Spleen (tissue), 7 donors: ENCODE measurements around the gene ACOXL.

Experiments used
- POLR2A ChIP-seq, 3 donors: fragments of 450-650 bp; IDR thresholded peaks; one replicate each; pipeline ENCODE4 v1.5.1; 2017; ENCODE audit warnings: antibody characterized with exemption in 3 of 3, mild to moderate bottlenecking in 1 of 3
- POLR2AphosphoS5 ChIP-seq, 3 donors: sonication (generic); formaldehyde crosslinking; IDR thresholded peaks; one replicate each; pipeline ENCODE4 v1.5.1; 2017; ENCODE audit warnings: antibody characterized with exemption in 3 of 3
- TF ChIP-seq, protein P1 (sequence below), 11 experiments: fragments of 200-600 bp in 7 of 11; fragments of 450-650 bp in 4 of 11; sonication (generic) in 4 of 11; IDR thresholded peaks in 8 of 11; conservative IDR thresholded peaks in 3 of 11; 1 replicate in 7 of 11; 2 replicates in 4 of 11; pipeline versions ENCODE4 v1.4.0 to v1.8.0; 2016 to 2021; ENCODE audit warnings: antibody characterized with exemption in 11 of 11, inconsistent platforms in 4 of 11, mild to moderate bottlenecking in 1 of 11
- donor health status: DM: no; HTN: no; CAD: no; lungs with moderate emphysema.
- donor health status: DM: no; HTN: no; CAD: no.
- donor health status: DM: no; HTN: no; CAD: no.

DNA sequence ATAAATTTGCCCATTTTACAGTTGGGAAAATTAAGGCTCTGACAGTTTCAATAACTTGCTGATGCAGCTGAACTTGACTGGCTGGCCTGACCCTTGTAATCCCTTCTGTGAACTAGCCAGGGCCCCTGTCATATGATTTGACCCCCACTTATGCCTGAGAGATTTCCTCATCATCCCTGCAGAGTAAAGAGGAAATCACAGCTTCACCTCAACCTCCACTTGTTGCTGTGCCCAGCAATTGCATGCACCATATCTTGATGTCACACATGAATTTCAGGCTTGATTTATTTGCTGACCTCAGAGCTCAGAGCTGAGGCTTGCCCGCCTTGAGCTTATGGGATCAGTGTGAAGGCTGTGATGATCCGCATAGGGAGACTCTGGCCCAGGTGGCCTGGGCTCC is 108.1 kb downstream of the ACOXL start:
- TF ChIP-seq, protein P1, sequence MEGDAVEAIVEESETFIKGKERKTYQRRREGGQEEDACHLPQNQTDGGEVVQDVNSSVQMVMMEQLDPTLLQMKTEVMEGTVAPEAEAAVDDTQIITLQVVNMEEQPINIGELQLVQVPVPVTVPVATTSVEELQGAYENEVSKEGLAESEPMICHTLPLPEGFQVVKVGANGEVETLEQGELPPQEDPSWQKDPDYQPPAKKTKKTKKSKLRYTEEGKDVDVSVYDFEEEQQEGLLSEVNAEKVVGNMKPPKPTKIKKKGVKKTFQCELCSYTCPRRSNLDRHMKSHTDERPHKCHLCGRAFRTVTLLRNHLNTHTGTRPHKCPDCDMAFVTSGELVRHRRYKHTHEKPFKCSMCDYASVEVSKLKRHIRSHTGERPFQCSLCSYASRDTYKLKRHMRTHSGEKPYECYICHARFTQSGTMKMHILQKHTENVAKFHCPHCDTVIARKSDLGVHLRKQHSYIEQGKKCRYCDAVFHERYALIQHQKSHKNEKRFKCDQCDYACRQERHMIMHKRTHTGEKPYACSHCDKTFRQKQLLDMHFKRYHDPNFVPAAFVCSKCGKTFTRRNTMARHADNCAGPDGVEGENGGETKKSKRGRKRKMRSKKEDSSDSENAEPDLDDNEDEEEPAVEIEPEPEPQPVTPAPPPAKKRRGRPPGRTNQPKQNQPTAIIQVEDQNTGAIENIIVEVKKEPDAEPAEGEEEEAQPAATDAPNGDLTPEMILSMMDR (IDR thresholded peaks at IDR 0.05 in 8 of 11, conservative IDR thresholded peaks at IDR 0.05 in 3 of 11): no peak
- TF ChIP-seq POLR2AphosphoS5 (IDR thresholded peaks at IDR 0.05) (no peak), POLR2A (IDR thresholded peaks at IDR 0.05) (no peak)
